GOT3 (cell line): ENCODE data around the gene TMEM163.
"Not testable (repeated sequence)": the region's sequence is repeated elsewhere in the genome, so short reads cannot be mapped to it uniquely, and the experiment has no call there.

ENCODE experiments used
- DNase-seq: peaks from one replicate; lab custom pipeline; 2025; ENCODE audit warnings: mixed read lengths; lab: John Stamatoyannopoulos, UW

Gene TMEM163

DNA sequence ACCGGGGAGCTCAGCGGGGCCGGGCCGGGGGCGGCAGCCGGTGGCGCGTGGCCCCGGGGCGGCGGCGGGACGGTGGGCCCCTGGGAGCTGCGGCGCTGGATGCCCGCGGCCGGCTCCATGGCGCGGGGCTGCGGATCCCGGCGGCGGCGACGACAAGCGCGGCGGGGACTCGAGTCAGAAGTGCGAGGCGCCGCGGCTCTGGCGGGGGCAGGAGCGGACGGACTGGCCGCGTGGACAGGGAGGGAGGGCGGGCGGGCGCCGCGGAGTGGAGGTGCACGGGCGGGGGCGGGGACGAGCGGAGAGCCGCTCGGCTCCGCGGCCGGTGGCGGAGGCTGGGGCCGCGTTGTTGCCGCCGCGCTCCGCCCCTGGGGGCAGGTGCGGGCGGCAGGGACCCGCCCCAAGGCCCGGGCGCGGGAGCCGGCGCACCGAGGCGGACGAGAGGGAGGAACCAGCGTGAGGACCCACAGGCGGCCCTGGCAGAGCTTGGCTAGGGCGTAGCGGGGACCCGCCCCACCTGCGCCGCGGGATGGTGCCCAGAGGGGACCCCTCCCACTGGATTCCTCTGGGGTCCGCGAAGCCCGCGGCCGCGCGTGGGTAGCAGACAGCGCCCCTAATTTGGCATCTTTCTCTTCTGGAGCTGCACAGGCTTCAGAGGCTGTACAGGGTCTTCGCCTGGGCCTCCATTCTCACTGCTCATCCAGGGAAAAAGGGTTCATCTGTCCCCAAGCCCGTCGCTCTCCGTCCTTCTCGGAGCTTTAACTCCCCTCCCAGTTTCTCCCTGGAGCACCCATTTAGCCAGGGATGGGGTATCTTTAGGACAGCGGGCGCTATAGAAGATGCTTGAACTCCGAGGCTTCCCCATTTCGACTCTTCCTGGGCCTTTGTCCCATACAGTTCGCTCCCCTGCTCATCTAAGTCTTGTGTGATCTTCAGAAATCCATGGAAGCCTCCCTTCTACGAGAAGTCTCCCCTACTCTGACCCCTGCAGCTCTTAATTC is at the start of gene TMEM163:
Gene TMEM163, minus strand, starts transcription at position 184 of the 998 bp plus-strand sequence.
- no peak for DNase-seq

- DNase-seq, result no peak
Observed at GRCh38 chr2:134766583-134766982, 47.8 kb upstream of the TMEM163 start.

- DNase-seq, result no peak
Observed at GRCh38 chr2:134765987-134766386, 47.2 kb upstream of the TMEM163 start.

- DNase-seq, result no peak
Observed at GRCh38 chr2:134764164-134764563, 45.4 kb upstream of the TMEM163 start.

- DNase-seq, result no peak
Observed at GRCh38 chr2:134763164-134763710, 44.4 kb upstream of the TMEM163 start.

GRCh38 chr2:134762508-134762907 is 43.7 kb upstream of the TMEM163 start:
- no peak for DNase-seq

DNA sequence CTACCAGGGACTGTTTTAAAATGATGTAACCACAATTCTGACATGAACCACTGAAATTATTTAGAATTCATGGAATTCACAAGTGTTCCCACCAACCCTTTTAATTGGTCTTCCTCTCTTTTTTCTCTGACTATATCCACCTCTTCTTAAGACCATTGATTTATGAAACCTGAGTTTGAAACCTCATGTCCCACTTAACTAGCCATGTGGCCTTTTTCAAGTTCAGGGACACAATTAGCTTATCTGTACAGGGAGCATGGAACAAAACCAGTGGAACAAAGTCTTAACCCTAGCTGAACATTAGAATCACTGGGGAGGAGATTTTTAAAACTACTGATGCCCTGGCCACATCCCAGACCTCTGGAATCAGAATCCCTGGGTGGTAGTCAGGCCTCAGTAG is 41.6 kb upstream of the TMEM163 start:
- DNase-seq, result no peak

GRCh38 chr2:134758633-134759032 is 39.8 kb upstream of the TMEM163 start:
- DNase-seq, result no peak

GRCh38 chr2:134751981-134752380 is 33.2 kb upstream of the TMEM163 start:
- not testable (repeated sequence) for DNase-seq

- DNase-seq, result no peak
Observed at GRCh38 chr2:134745546-134745945, 26.7 kb upstream of the TMEM163 start.

- no peak for DNase-seq
Observed at GRCh38 chr2:134745023-134745422, 26.2 kb upstream of the TMEM163 start.

DNA sequence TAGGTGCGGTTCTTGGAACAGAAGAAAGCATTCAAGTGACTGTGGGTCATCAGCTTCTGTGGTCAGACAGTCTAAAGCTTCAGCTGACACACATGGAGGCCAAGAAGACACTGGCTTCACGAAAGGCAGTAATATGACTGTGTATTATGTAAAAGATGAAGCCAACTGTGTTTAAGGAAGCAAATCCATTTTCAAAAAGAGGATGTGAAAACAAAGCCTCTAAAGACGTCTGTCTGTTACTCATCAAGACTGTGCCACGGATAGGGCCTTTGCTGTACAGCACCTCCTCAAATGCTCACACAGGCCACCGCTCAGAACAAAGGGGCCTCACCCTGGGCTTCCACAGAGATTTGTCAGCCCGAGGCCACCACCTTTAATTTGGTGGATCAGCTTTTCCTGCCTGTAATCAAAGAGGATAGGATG is 21.1 kb upstream of the TMEM163 start:
- no peak for DNase-seq

DNA sequence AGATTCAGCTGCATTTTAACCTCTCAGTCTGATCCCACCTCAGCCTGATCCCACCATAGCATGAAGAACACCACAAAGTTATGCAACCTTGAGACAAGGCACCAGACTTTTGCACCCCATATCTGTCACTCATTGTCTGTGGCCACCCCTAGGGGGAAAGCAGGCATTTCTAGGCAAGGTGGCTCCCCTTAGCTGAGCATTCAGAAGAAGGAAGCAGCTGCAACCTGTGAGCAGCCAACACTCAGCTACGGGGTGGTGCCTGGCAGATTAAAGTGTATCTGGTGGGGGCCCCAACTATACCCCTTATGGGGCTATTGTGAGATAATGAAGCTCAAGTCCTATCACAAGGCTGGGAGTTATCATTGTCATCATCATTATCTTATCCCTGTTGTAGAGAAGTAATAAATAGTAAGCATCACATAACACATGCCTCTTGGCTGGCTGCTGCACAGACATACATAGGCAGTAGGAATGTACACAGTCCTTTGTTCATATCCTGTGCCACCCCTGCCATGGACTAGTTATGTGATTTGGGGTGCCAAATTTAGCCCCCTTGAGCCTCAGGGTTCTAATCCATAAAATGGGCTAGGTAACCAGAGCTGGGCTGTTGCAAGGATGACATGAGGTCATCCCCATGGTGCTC is 20.6 kb upstream of the TMEM163 start:
- no peak for DNase-seq

DNA sequence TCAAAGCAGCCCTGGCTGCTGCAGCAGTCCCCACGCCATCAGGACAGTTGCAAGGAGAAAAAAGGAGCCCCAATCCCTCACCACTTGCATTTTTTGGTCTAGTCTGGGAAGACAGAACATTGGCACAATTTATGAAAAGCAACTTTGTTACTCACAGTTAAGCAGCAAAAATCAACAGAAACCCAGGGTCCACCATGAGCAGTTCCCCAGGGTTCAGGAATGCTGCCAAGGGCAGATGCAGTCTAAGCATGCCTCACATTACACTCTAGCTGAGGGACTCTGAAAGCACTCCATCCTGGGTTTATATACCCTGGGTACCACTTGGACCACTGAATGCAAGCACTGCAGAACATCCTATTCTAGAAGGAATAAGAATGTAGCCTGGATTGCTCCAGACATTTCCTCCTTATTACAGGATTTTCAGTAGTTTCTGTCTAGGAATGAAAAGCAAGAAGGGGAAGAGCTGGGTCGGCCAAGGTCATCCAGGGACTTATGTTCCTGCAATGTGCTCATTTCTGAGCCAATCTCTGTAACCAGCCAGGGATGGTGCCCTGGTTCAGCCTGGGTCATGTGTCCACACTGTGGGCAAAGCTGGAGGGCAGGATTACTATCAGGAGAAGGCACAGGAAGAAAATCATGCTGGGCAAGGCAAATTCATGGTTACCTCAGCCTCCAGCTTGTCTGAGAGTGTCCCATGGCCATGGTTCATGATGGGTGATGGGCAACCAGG is 19.5 kb upstream of the TMEM163 start:
- no peak for DNase-seq

GRCh38 chr2:134737671-134738070 is 18.9 kb upstream of the TMEM163 start:
- DNase-seq, result no peak

GRCh38 chr2:134736167-134736880 is 17.5 kb upstream of the TMEM163 start:
- DNase-seq, result no peak

- DNase-seq, result no peak
Observed at GRCh38 chr2:134728163-134728562, 9.4 kb upstream of the TMEM163 start.

- no peak for DNase-seq
Observed at GRCh38 chr2:134727385-134727784, 8.6 kb upstream of the TMEM163 start.

DNA sequence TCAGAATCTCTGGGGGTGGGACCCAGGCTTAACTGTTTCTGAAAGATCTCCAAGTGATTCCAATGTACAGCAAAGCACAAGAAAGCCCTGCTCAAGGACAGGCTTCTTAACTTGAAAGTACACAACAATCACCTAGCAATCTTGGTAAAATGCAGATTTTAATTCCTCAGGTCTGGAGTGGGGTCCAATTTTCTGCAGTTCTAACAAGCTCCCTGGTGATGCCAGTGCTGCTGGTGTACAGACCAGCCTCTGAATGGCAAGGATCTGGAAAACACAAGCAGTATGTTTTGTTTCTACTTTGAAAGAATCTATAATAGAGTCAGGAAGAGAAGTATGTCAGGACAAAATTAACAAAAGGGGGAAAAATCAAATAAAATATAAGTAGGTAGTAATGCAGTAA is 7.8 kb upstream of the TMEM163 start:
- no peak for DNase-seq

- no peak for DNase-seq
Observed at GRCh38 chr2:134725876-134726275, 7.1 kb upstream of the TMEM163 start.

- no peak for DNase-seq
Observed at GRCh38 chr2:134724341-134724740, 5.5 kb upstream of the TMEM163 start.
